ENCODE data around the gene SF1. TPM values are rescaled to one million over a fixed set of nuclear protein-coding genes. Genes with fewer than 3 reads are reported as not detected.
A peak's percentile ranks its signal among the peaks of the same experiment; 100 is the strongest.

Gene SF1
- total RNA-seq, 1 donor from 2014 or later, result 415 TPM

DNA sequence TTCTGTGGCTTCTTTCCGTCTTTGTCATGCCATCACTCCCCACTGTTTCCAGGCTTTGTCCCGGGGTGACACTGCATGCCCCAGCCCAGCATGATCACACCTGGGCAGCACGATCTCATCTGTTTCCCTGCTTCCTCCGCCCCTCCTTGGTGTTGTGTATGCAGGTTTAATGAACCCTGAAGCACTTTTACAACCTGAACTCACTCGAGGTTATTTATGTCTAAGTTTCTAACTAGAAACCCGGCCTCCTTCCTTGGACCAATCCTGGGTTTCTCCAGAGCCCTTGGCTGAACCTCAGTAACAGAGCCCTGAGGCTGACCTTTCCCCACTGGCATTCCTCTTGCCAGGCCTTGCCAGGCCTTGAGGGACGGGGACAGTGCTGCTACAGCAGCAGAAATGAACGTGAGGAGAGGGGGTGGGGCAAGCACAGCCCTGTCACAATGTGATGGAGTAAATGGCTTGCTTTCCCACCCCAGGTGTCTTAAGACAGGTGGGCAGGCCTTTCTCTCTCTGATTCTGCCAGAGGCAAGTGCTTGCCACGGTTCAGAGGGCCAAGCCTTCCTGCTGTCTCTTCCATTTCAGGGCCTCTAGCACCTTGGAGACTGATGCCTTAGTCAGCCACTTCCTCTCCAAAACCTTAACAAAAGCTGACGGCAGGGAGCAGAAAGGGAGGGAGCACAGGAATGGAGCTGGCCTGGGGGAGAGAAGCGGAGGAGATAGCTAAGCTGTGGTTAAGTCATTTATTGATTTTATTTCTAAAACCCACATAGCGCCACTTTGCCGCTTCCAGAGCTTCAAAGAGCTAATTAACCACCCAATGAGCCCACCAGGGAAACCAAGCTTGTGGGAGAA is 15.4 kb downstream of the SF1 start:
- TF ChIP-seq, protein P1, sequence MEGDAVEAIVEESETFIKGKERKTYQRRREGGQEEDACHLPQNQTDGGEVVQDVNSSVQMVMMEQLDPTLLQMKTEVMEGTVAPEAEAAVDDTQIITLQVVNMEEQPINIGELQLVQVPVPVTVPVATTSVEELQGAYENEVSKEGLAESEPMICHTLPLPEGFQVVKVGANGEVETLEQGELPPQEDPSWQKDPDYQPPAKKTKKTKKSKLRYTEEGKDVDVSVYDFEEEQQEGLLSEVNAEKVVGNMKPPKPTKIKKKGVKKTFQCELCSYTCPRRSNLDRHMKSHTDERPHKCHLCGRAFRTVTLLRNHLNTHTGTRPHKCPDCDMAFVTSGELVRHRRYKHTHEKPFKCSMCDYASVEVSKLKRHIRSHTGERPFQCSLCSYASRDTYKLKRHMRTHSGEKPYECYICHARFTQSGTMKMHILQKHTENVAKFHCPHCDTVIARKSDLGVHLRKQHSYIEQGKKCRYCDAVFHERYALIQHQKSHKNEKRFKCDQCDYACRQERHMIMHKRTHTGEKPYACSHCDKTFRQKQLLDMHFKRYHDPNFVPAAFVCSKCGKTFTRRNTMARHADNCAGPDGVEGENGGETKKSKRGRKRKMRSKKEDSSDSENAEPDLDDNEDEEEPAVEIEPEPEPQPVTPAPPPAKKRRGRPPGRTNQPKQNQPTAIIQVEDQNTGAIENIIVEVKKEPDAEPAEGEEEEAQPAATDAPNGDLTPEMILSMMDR (IDR thresholded peaks at IDR 0.05; ENCODE audit: partially characterized antibody, unreplicated experiment), result no peak
- Mint-ChIP-seq H3K27me3 (ENCODE audit: unreplicated experiment) (peaks cover 4% of the 10 kb centered on the region), H3K4me1 (ENCODE audit: low read depth, unreplicated experiment) (peaks cover 23% of the 10 kb centered on the region), H3K27ac (ENCODE audit: unreplicated experiment) (no peak overlapping the region), H3K36me3 (ENCODE audit: unreplicated experiment) (no peaks in the 10 kb centered on the region), H3K9me3 (ENCODE audit: unreplicated experiment) (peaks cover 7% of the 10 kb centered on the region), H3K4me3 (ENCODE audit: unreplicated experiment) (no peak overlapping the region)
- DNase-seq, result no peak

DNA sequence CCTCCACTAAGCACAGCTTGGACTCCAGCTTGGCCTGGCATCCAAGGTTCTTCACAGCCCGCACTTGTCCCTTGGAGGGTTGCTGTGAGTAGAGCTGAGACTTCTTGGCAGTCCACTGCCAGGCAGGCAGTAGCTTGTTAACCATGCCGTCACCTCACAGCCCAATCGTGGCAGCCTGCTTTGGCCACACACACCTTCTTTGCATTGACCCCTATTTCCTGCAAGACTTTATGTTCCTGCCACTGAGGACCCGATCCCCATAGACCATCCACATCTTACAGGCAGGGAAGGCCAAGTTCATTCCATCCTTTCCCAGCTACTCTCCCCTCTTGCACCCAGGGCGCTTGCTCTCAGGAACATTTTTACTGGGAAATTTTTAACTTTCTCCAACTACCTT is 16.1 kb downstream of the SF1 start:
- H3K27me3 Mint-ChIP-seq (ENCODE audit: unreplicated experiment), result peaks cover 6% of the 10 kb centered on the region
- H3K9me3 Mint-ChIP-seq (ENCODE audit: unreplicated experiment), result peaks cover 7% of the 10 kb centered on the region
- DNase-seq, result no peak
- no peak overlapping the region for H3K27ac Mint-ChIP-seq (ENCODE audit: unreplicated experiment)
- TF ChIP-seq, protein P1 (IDR thresholded peaks at IDR 0.05; ENCODE audit: partially characterized antibody, unreplicated experiment), result no peak
- H3K36me3 Mint-ChIP-seq (ENCODE audit: unreplicated experiment), result no peaks in the 10 kb centered on the region
- no peak overlapping the region for H3K4me3 Mint-ChIP-seq (ENCODE audit: unreplicated experiment)
- H3K4me1 Mint-ChIP-seq (ENCODE audit: low read depth, unreplicated experiment), result peaks cover 23% of the 10 kb centered on the region

DNA sequence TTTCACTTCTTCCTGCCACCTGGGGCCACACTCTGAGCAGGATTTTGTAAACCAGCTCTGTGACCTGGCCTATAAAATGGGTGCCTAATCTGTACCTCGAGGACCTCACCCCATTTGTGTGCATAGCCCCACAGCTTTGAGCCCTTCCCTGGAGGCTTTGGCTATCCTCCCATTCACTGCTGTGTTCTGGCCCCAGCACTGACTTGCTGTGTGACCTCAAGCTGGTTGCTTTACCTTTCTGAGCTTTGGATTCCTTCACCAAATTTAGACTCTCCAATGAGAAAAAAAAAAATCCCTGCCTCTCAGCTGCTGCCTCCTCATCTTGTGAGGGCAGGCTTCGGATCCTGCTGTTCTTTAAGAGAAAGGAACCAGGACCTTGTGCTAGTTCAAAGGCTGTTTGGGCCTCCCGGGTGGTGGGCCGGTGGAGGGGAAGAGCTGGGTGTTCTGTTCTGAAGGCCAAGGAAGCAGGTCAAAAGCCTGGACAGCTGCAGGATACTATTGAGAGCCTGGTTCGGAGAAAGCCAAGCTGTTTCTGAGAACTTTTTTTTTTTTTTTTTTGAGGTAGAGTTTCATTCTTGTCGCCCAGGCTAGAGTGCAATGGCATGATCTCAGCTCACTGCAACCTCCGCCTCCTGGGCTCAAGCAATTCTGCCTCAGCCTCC is 17.5 kb downstream of the SF1 start:
- peak overlapping the region; percentile 30 for H3K4me3 Mint-ChIP-seq (ENCODE audit: unreplicated experiment)
- DNase-seq, result no peak
- TF ChIP-seq, protein P1 (IDR thresholded peaks at IDR 0.05; ENCODE audit: partially characterized antibody, unreplicated experiment), result no peak

DNA sequence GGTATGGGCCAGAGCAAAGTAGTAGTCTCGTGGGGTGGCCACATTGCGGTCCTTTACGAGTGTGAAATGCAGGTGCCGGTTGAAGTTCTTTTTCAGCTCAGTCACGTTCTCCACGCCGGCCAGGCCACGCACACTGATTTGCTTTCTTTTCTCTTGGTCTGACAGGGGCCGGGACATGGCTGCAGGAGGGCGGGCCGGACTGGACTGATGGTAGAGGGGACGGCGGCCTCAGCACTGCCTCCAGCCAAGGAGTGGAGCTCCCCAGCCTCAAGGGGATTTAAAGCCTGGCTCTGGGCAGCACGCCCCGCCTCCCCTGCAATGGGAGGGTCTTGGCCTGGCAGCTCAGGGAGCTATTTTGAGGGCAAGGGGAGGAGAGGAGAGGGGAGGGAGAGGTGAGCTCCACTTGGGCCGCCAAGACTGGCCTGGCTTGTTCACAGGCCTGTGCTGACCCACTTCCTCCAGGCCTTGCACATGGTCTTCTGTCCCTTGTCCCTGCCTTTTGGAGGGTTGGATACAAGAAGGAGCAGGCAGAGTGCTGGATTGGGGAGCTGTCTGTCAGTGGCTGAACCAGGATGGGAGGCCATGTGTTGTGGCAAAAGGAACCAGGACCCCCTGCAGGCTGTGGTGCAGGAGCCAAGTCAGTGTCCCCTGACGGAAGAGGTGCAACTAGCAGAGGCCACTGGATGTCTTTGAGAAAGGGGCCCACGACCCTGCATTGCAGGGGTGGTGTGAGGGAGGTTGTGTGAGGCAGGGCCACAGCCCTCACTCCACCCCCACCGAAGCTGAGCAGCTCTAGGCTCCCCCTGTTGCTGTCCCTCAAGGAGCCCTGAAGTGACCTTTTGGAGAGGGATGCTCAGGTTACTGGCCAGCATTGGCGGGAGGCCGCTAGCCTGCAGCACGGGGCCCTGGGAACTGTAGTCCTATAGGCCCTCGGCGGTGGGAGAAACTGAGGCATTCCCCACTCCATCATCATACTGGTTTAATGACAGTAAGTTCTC is 18.3 kb downstream of the SF1 start, which contains the start of gene PYGM:
PYGM (minus strand) TSS at position 253 of the 998 bp plus-strand sequence; CDS start at position 177, 76 bp downstream.
- Mint-ChIP-seq H3K36me3 (ENCODE audit: unreplicated experiment) (no peaks in the 10 kb centered on the region), H3K9me3 (ENCODE audit: unreplicated experiment) (peaks cover 6% of the 10 kb centered on the region), H3K27ac (ENCODE audit: unreplicated experiment) (peak within 1 kb of the TSS; percentile 78), H3K27me3 (ENCODE audit: unreplicated experiment) (peaks cover 6% of the 10 kb centered on the region), H3K4me3 (ENCODE audit: unreplicated experiment) (peak within 1 kb of the TSS; percentile 52), H3K4me1 (ENCODE audit: low read depth, unreplicated experiment) (peaks cover 22% of the 10 kb centered on the region)
- peak; percentile 85 for DNase-seq
- TF ChIP-seq, protein P1 (IDR thresholded peaks at IDR 0.05; ENCODE audit: partially characterized antibody, unreplicated experiment), result no peak

More for the DNA sequence above, 17.5 kb downstream of the SF1 start:
- Mint-ChIP-seq H3K27me3 (ENCODE audit: unreplicated experiment) (peaks cover 4% of the 10 kb centered on the region), H3K4me1 (ENCODE audit: low read depth, unreplicated experiment) (peaks cover 23% of the 10 kb centered on the region), H3K36me3 (ENCODE audit: unreplicated experiment) (no peaks in the 10 kb centered on the region), H3K27ac (ENCODE audit: unreplicated experiment) (no peak overlapping the region), H3K9me3 (ENCODE audit: unreplicated experiment) (peaks cover 7% of the 10 kb centered on the region)
